H1 (cell line): ENCODE results near the gene BIRC5. TPM values are rescaled to one million over a fixed set of nuclear protein-coding genes. Genes with fewer than 3 reads are reported as not detected.

Source experiments
- CTCF ChIA-PET: fragments of 300-600 bp; sonication (Branson Sonifier 250); formaldehyde crosslinking; loops from one replicate; lab custom pipeline; 2021; ENCODE audit not compliant: partially characterized antibody; lab: Charles Lee
- POLR2A ChIA-PET: fragments of 300-600 bp; sonication (Branson Sonifier 250); formaldehyde crosslinking; loops from one replicate; lab custom pipeline; 2021; ENCODE audit warnings: inconsistent platforms; ENCODE audit not compliant: partially characterized antibody; lab: Charles Lee
- DNase-seq, 2 experiments: peaks; one replicate each; pipeline versions ENCODE4 v3.0.0 to v3.0.0-alpha.2; 2010 to 2022; ENCODE audit warnings: low spot score in 2 of 2, low read depth in 1 of 2, mixed read lengths in 1 of 2
- FAIRE-seq: peaks from 2 replicates; lab custom pipeline; 2011; peaks lifted over from hg19 to GRCh38; lab: Jason Lieb, UNC
- H2AFZ ChIP-seq: 2 replicates; pipeline ENCODE4 v1.8.1; 2012; ENCODE audit warnings: low read length, inconsistent platforms
- H2AK5ac ChIP-seq: 2 replicates; pipeline ENCODE4 v1.6.1; 2013; ENCODE audit warnings: low read depth, low read length
- H2BK120ac ChIP-seq: replicated peaks from 2 replicates; pipeline ENCODE3; 2013; ENCODE audit warnings: low read depth, low read length, inconsistent platforms
- H2BK12ac ChIP-seq: 2 replicates; pipeline ENCODE4 v1.6.1; 2013; ENCODE audit warnings: low read depth, low read length
- H2BK15ac ChIP-seq: 2 replicates; pipeline ENCODE4 v1.6.1; 2013; ENCODE audit warnings: low read length
- H2BK20ac ChIP-seq: 2 replicates; pipeline ENCODE4 v1.6.1; 2013; ENCODE audit warnings: low read length
- H2BK5ac ChIP-seq: 2 replicates; pipeline ENCODE4 v1.6.1; 2013; ENCODE audit warnings: low read depth, low read length
- H3K14ac ChIP-seq: 2 replicates; pipeline ENCODE4 v1.6.1; 2013; ENCODE audit warnings: inconsistent platforms; ENCODE audit not compliant: insufficient read length
- H3K18ac ChIP-seq: 2 replicates; pipeline ENCODE4 v1.6.1; 2013; ENCODE audit warnings: low read length; ENCODE audit errors: extremely low read depth
- H3K23ac ChIP-seq: 2 replicates; pipeline ENCODE4 v1.6.1; 2013; ENCODE audit warnings: inconsistent platforms; ENCODE audit not compliant: insufficient read length
- H3K23me2 ChIP-seq: 2 replicates; pipeline ENCODE4 v1.6.1; 2013; ENCODE audit warnings: low read depth, low read length
- H3K27ac ChIP-seq: 2 replicates; pipeline ENCODE4 v1.6.1; 2011; ENCODE audit warnings: low read depth, low read length, inconsistent platforms
- H3K27me3 ChIP-seq, 4 experiments: replicated peaks in 1 of 4; 1 replicate in 1 of 4; 2 replicates in 3 of 4; pipeline versions ENCODE4 v1.6.1 to v1.8.1; 2011 to 2013; ENCODE audit warnings: low read length in 3 of 4, mild to moderate bottlenecking in 3 of 4, inconsistent platforms in 2 of 4, mixed read lengths in 2 of 4, moderate library complexity in 1 of 4; ENCODE audit not compliant: control insufficient read depth in 3 of 4, insufficient read depth in 3 of 4; ENCODE audit errors: extremely low read depth in 1 of 4
- H3K36me3 ChIP-seq, 4 experiments: 2 replicates each; pipeline versions ENCODE4 v1.6.1 to v1.8.1; 2011 to 2013; ENCODE audit warnings: mild to moderate bottlenecking in 4 of 4, low read length in 3 of 4, moderate library complexity in 2 of 4, control low read depth in 1 of 4, inconsistent platforms in 1 of 4; ENCODE audit not compliant: insufficient read depth in 4 of 4, control insufficient read depth in 2 of 4
- H3K4ac ChIP-seq: replicated peaks from 2 replicates; pipeline ENCODE3; 2013; ENCODE audit warnings: low read length, low read depth, mixed read lengths, inconsistent platforms; ENCODE audit not compliant: insufficient read length
- H3K4me1 ChIP-seq, 4 experiments: replicated peaks in 1 of 4; 1 replicate in 1 of 4; 2 replicates in 3 of 4; pipeline versions ENCODE4 v1.6.1 to v1.8.1; 2011 to 2013; ENCODE audit warnings: low read length in 3 of 4, inconsistent platforms in 2 of 4, mixed read lengths in 1 of 4; ENCODE audit not compliant: insufficient read depth in 4 of 4, control insufficient read depth in 3 of 4
- H3K4me2 ChIP-seq, 2 experiments: 2 replicates each; pipeline versions ENCODE4 v1.6.1 to v1.8.1; 2011 to 2013; ENCODE audit warnings: low read depth in 2 of 2, low read length in 2 of 2, control low read depth in 1 of 2, inconsistent platforms in 1 of 2, mild to moderate bottlenecking in 1 of 2; ENCODE audit not compliant: insufficient read depth in 1 of 2
- H3K4me3 ChIP-seq, 4 experiments: fragments of 200-600, 300-600 bp in 1 of 4; sonication (generic), shearing (Covaris generic), sonication (Bioruptor Twin) in 1 of 4; 2 replicates each; pipeline versions ENCODE4 v1.5.1 to v1.8.1; 2011 to 2016; ENCODE audit warnings: low read length in 4 of 4, low read depth in 3 of 4, control low read depth in 2 of 4, inconsistent platforms in 2 of 4, mild to moderate bottlenecking in 2 of 4, mixed read lengths in 1 of 4, moderate library complexity in 1 of 4; ENCODE audit not compliant: insufficient read depth in 2 of 4; ENCODE audit errors: extremely low read depth in 1 of 4
- H3K56ac ChIP-seq: replicated peaks from 2 replicates; pipeline ENCODE3; 2013; ENCODE audit warnings: low read depth, mild to moderate bottlenecking, mixed read lengths, low read length, inconsistent platforms; ENCODE audit not compliant: insufficient read length
- H3K79me1 ChIP-seq: 2 replicates; pipeline ENCODE4 v1.6.1; 2013; ENCODE audit warnings: low read depth, low read length, control low read depth
- H3K79me2 ChIP-seq, 2 experiments: 2 replicates each; pipeline versions ENCODE4 v1.6.1 to v1.8.1; 2012 to 2013; ENCODE audit warnings: low read length in 2 of 2, mild to moderate bottlenecking in 2 of 2, inconsistent platforms in 1 of 2; ENCODE audit not compliant: insufficient read depth in 2 of 2, control insufficient read depth in 1 of 2
- H3K9ac ChIP-seq, 4 experiments: replicated peaks in 1 of 4; 1 replicate in 1 of 4; 2 replicates in 3 of 4; pipeline versions ENCODE4 v1.6.1 to v1.8.1; 2011 to 2013; ENCODE audit warnings: low read depth in 3 of 4, low read length in 3 of 4, control low read depth in 2 of 4, mild to moderate bottlenecking in 2 of 4, moderate library complexity in 2 of 4, inconsistent platforms in 1 of 4; ENCODE audit errors: extremely low read depth in 1 of 4
- H3K9me3 ChIP-seq, 2 experiments: 2 replicates each; pipeline versions ENCODE4 v1.6.1 to v1.8.1; 2012 to 2013; ENCODE audit warnings: mild to moderate bottlenecking in 2 of 2, moderate library complexity in 2 of 2, control low read depth in 1 of 2, inconsistent platforms in 1 of 2, low read depth in 1 of 2, low read length in 1 of 2, mixed read lengths in 1 of 2; ENCODE audit not compliant: insufficient read depth in 2 of 2
- H4K20me1 ChIP-seq, 2 experiments: replicated peaks in 1 of 2; 2 replicates each; pipeline versions ENCODE3 to v1.8.1; 2011 to 2013; ENCODE audit warnings: inconsistent platforms in 2 of 2, low read length in 2 of 2, mild to moderate bottlenecking in 1 of 2; ENCODE audit not compliant: insufficient read depth in 2 of 2, control insufficient read depth in 1 of 2
- H4K5ac ChIP-seq: 2 replicates; pipeline ENCODE4 v1.6.1; 2013; ENCODE audit warnings: low read length, low read depth, mixed read lengths, inconsistent platforms; ENCODE audit not compliant: insufficient read length
- H4K8ac ChIP-seq: 2 replicates; pipeline ENCODE4 v1.8.0; 2013; ENCODE audit warnings: mild to moderate bottlenecking, moderate library complexity, low read length, inconsistent platforms; ENCODE audit not compliant: insufficient read depth; ENCODE audit errors: extremely low read depth
- H4K91ac ChIP-seq: replicated peaks from 2 replicates; pipeline ENCODE3; 2013; ENCODE audit warnings: low read length, mixed read lengths, inconsistent platforms; ENCODE audit not compliant: insufficient read length
- BACH1 ChIP-seq: IDR thresholded peaks from 2 replicates; pipeline ENCODE4 v1.6.1; 2012; ENCODE audit warnings: low read length, improper control_type of control experiment
- CHD2 ChIP-seq: IDR thresholded peaks from 2 replicates; pipeline ENCODE4 v1.6.1; 2012; ENCODE audit warnings: low read length, improper control_type of control experiment
- EZH2 ChIP-seq: fragments of 200-600 bp; sonication (generic); IDR thresholded peaks from 2 replicates; pipeline ENCODE4 v1.7.1; 2012; ENCODE audit warnings: low read depth, mild to moderate bottlenecking, moderate library complexity, low read length, inconsistent platforms; ENCODE audit not compliant: severe bottlenecking
- PHF8 ChIP-seq: fragments of 200-600 bp; sonication (generic); conservative IDR thresholded peaks from 2 replicates; pipeline ENCODE4 v1.7.1; 2012; ENCODE audit warnings: low read depth, mild to moderate bottlenecking, inconsistent platforms, low read length, moderate library complexity
- POLR2AphosphoS5 ChIP-seq: IDR thresholded peaks from 2 replicates; pipeline ENCODE4 v1.6.1; 2011; ENCODE audit warnings: low read depth, low read length
- RBBP5 ChIP-seq: IDR thresholded peaks from 2 replicates; pipeline ENCODE4 v1.7.1; 2012; ENCODE audit warnings: low read depth, mild to moderate bottlenecking, inconsistent platforms, low read length, moderate library complexity, borderline replicate concordance
- SIX5 ChIP-seq: IDR thresholded peaks from 2 replicates; pipeline ENCODE4 v1.6.1; 2011; ENCODE audit warnings: mild to moderate bottlenecking, low read depth, low read length
- TCF12 ChIP-seq: IDR thresholded peaks from 2 replicates; pipeline ENCODE4 v1.6.1; 2011; ENCODE audit warnings: low read depth, mild to moderate bottlenecking, low read length
- WGBS, 2 experiments: shearing (Covaris generic) in 1 of 2; methylation state at CpG; one replicate each; pipeline versions ENCODE4 v1.1.6 to v1.1.7; 2013 to 2015; ENCODE audit warnings: low lambda C conversion rate in 2 of 2, mixed read lengths in 2 of 2, inconsistent platforms in 1 of 2, low coverage in 1 of 2, missing lambda C conversion rate in 1 of 2; ENCODE audit not compliant: insufficient replicate concordance in 2 of 2, insufficient coverage in 1 of 2, insufficient read length in 1 of 2; ENCODE audit errors: extremely low coverage in 1 of 2, missing lambda C conversion rate in 1 of 2; 5-methylcytosine and 5-hydroxymethylcytosine counted together
- polyA plus RNA-seq, 7 experiments: library from polyadenylated mRNA; depleted of rRNA in 3 of 7; stranded (reverse) in 5 of 7; unstranded in 2 of 7; fragments of >200 nt in 5 of 7; fragments of 200-250 nt in 2 of 7; gene quantifications; 1 replicate in 5 of 7; 2 replicates in 1 of 7; 4 replicates in 1 of 7; pipeline versions ENCODE4 v1.2.1 to v1.2.3, GENCODE V29; 2011 to 2013; ENCODE audit warnings: missing spikeins in 2 of 7, mixed read lengths in 2 of 7
- total RNA-seq: library from RNA; stranded (reverse); fragmentation: NEBNext Ultra II Directional; extraction: Animal tissue kit (Norgen Biotek cat#: 25700); gene quantifications from 2 replicates; pipeline ENCODE4 v1.2.1, GENCODE V29; 2021
- TF ChIP-seq, protein P1 (sequence below): IDR thresholded peaks from 2 replicates; pipeline ENCODE4 v1.6.1; 2012; ENCODE audit warnings: inconsistent platforms
- TF ChIP-seq, protein P2 (sequence below): IDR thresholded peaks from 2 replicates; pipeline ENCODE4 v1.6.1; 2012; ENCODE audit warnings: inconsistent platforms

The BIRC5 gene
- total and polyA plus RNA-seq, 2 of the 8 experiments (the other 6 are each of a cell fraction or from before 2014, with no cell fraction given) = 42.2 to 108 TPM

DNA sequence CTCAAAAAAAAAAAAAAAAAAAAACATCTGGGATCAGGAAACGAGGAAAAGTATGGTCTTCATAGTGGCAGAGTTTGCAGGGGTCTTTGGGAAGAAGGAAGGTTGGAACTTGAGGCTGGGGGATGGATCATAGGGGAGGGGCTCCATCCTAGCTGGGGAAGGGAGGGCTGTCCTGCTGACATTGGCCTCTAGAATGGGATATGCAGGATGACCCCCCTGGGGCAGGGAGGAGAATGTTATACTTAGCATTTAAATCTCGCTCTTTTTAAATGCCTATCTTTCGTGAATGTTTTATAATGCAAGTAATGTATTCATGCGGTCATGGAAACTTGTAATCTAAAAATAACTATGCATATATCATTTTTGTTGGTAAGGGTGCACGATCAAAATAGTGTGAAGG, 50.5 kb downstream of the BIRC5 start:
- Histone ChIP-seq H3K4me1 (peaks cover 6 to 39% (median 33%) of the 10 kb centered on the region in 4 experiments), H3K56ac (no peak overlapping the region), H3K4me2 (no peak overlapping the region), H2AK5ac (no peak overlapping the region), H4K5ac (no peak overlapping the region), H2BK120ac (no peak overlapping the region), H4K8ac (no peak overlapping the region), H3K18ac (no peak overlapping the region), H2BK15ac (no peak overlapping the region), H4K91ac (no peak overlapping the region), H3K23me2 (no peaks in the 10 kb centered on the region; the same call in 1 of the 2 replicates), H3K4ac (no peak overlapping the region), H3K79me1 (no peaks in the 10 kb centered on the region), H3K27ac (no peak overlapping the region), H3K14ac (no peak overlapping the region), H3K27me3 (peaks cover 0 to 2% (median 0%) of the 10 kb centered on the region in 4 experiments; a peak in 4 of 7 replicates), H3K23ac (no peak overlapping the region), H2BK5ac (no peak overlapping the region), H2AFZ (no peak overlapping the region), H3K36me3 (no peaks in the 10 kb centered on the region), H3K4me3 (no peak overlapping the region), H3K79me2 (no peaks in the 10 kb centered on the region), H2BK20ac (no peak overlapping the region), H4K20me1 (no peaks in the 10 kb centered on the region), H3K9me3 (no peaks in the 10 kb centered on the region)
- CTCF ChIA-PET = interaction anchor here (0.6 to 1.4 kb wide), 3 partner anchors 9 to 339 kb away, joined by 3 to 4 read pairs (median 3); no protein-coding TSS in a partner anchor
- FAIRE-seq (no peak), DNase-seq (no peak)
- 68% methylated on average over 5 of the region's 5 CpGs; no CpG with 5 or more reads in 1 of the 2 experiments for WGBS, 2 experiments
- POLR2A ChIA-PET = no interaction called here
- TF ChIP-seq SIX5 (no peak), PHF8 (no peak), CHD2 (no peak), EZH2 (no peak), TCF12 (no peak), RBBP5 (no peak), BACH1 (no peak), POLR2AphosphoS5 (no peak)
- TF ChIP-seq, protein P1, sequence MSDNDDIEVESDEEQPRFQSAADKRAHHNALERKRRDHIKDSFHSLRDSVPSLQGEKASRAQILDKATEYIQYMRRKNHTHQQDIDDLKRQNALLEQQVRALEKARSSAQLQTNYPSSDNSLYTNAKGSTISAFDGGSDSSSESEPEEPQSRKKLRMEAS = no peak
- TF ChIP-seq, protein P2, sequence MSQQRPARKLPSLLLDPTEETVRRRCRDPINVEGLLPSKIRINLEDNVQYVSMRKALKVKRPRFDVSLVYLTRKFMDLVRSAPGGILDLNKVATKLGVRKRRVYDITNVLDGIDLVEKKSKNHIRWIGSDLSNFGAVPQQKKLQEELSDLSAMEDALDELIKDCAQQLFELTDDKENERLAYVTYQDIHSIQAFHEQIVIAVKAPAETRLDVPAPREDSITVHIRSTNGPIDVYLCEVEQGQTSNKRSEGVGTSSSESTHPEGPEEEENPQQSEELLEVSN = no peak
- TF ChIP-seq, all 59 proteins: peak for 0
- H2BK12ac ChIP-seq = no peak overlapping the region
- no peak overlapping the region for H3K9ac ChIP-seq
